NT2/D1 (cell line): ENCODE measurements around the gene ZNF544.

Experiments
- YY1 ChIP-seq: IDR thresholded peaks from 2 replicates; pipeline ENCODE4 v1.6.1; 2011; ENCODE audit not compliant: insufficient read length, insufficient read depth
- ZNF274 ChIP-seq: IDR thresholded peaks from 2 replicates; pipeline ENCODE4 v1.6.1; 2011; ENCODE audit warnings: mild to moderate bottlenecking, low read depth, low read length

GRCh38 chr19:58284199-58284598 is 55.5 kb downstream of the ZNF544 start:
- TF ChIP-seq YY1 = no peak
- TF ChIP-seq ZNF274 = no peak
